GM20431 (cell line): ENCODE data around the gene TFDP2.
"Not testable (repeated sequence)": the region's sequence is repeated elsewhere in the genome, so short reads cannot be mapped to it uniquely, and the experiment has no call there.

Source experiments
- in situ Hi-C: fragments of 300-500 bp; cut with MseI, MboI; formaldehyde crosslinking; loops from one replicate; pipeline ENCODE4 v1.15.0; 2020; ENCODE audit warnings: low sequenced_read_pairs; ENCODE audit not compliant: unreplicated experiment

The TFDP2 gene

GRCh38 chr3:142028243-142028777 is 121.0 kb downstream of the TFDP2 start:
- in situ Hi-C loops: no loop called here

GRCh38 chr3:142027735-142028134 is 121.6 kb downstream of the TFDP2 start:
- in situ Hi-C loops: no loop called here

DNA sequence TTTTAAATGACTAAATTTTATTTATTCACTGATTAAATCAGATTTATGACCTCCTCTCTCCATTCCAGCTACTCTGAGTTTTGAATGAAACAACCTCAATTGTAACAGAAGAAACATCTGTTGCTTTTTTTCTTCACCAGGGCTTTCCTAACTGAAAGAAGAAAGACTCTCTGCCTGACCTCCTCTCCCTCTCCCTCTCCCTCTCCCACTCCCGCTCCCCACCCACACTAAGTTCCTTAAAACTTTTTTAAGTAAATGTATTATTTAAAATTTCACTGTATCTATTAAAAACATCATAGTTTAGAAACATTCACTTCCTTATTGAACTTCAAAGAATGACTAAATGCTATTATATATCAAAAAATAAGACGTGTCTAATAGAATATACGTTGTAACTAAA is 122.0 kb downstream of the TFDP2 start:
- in situ Hi-C loops: no loop called here

- in situ Hi-C loops: no loop called here
These were observed 123.0 kb downstream of the TFDP2 start for GRCh38 chr3:142026333-142026732.

DNA sequence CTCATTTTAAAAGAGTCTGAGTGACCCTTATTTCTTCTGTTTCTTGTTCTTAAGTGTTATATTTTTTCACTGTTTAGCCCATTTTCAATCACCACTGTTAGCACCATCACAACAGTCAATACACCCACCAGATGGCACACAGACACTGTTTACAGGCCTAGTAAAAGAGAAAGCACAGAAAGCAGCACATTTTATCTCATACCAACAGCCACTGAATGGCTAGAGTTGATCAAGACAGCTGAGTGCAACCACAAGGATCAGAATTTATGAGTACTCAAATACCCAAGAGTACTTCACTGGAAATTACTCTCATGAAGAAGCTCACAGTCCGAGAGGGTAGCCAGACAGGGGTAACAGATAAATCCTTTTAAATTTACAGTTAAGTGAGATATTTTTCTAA is 127.0 kb downstream of the TFDP2 start:
- in situ Hi-C loops: no loop called here

GRCh38 chr3:142021127-142021526 is 128.2 kb downstream of the TFDP2 start:
- in situ Hi-C loops: no loop called here

GRCh38 chr3:142019794-142020320 is 129.5 kb downstream of the TFDP2 start:
- in situ Hi-C loops: no loop called here

- in situ Hi-C loops: no loop called here
These were observed 135.4 kb downstream of the TFDP2 start for GRCh38 chr3:142013993-142014392.

DNA sequence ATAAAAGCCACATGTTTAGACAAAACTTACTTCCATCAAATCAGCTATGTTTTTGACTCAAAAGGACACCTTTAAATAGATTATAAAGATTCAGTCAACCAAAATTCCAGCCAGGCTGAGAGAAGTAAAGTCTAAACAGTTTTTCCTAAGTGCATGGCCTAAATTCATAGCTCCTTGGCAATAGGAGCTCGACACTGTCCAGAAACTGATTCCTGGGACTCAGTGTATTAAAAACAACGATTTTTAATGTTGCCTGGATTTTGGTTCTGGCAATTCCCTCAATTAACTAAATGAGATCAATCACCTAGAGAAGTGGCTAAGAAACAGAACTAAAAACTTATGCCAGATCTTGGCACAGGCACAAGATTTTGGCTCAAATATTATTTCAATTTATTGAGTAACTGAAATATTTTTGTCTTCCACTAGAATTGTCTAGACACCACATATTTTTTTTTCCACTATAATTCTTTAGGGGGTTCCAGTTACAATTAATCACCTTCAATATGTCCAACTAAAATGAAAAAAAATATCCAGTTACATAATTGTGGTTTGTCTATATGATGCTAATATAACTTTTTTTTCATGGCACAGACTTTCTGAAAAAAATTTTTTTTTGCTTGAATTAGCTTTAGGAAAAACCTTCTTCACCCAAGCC is 135.9 kb downstream of the TFDP2 start:
- in situ Hi-C loops: no loop called here

GRCh38 chr3:142009029-142009428 is 140.3 kb downstream of the TFDP2 start:
- in situ Hi-C loops: no loop called here

GRCh38 chr3:142007710-142008399 is 141.5 kb downstream of the TFDP2 start:
- in situ Hi-C loops: no loop called here

DNA sequence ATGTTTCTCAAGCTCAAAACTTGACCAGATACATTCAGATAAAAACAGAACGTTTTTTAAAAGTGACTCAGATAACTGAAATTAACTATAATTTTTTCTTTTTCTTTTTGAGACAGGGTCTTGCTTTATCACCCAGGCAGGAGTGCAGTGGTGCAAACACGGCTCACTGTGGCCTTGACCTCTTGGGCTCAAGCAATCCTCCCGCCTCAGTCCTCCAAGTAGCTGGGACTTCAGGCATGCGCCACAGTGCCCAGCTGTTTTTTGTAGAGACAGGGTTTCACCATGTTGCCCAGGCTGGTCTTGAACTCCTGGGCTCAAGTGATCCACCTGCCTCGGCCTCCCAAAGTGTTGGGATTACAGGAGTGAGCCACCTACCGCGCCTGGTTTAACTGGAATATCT is 144.4 kb downstream of the TFDP2 start:
- in situ Hi-C loops: not testable (repeated sequence)

- in situ Hi-C loops: no loop called here
These were observed 145.3 kb downstream of the TFDP2 start for GRCh38 chr3:142004025-142004424.

- in situ Hi-C loops: no loop called here
These were observed 146.1 kb downstream of the TFDP2 start for GRCh38 chr3:142003291-142003690.

- in situ Hi-C loops: no loop called here
These were observed 148.9 kb downstream of the TFDP2 start for GRCh38 chr3:142000325-142000870.

- in situ Hi-C loops: no loop called here
These were observed 150.6 kb downstream of the TFDP2 start for GRCh38 chr3:141998669-141999290.

DNA sequence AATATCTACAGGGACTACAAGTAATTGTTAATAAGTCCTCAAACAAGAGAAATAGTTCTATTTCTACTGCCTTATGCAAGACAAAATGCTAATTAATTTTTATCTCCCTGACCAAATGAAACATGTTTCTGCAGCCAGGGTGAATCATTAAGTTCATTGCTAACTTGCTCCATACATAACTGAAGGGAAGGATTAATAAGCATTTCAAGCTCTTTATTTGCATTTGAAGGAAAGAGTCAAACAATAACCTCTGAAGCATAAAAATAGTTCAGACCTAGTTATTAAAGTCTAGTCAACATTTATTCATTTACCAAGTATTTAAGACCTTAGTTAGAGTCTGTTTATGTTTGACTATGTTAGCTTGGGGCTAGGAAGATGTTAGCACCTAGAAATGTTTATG is 152.9 kb downstream of the TFDP2 start:
- in situ Hi-C loops: no loop called here

GRCh38 chr3:141994856-141995255 is 154.5 kb downstream of the TFDP2 start:
- in situ Hi-C loops: no loop called here

- in situ Hi-C loops: no loop called here
These were observed 156.8 kb downstream of the TFDP2 start for GRCh38 chr3:141992512-141992911.

DNA sequence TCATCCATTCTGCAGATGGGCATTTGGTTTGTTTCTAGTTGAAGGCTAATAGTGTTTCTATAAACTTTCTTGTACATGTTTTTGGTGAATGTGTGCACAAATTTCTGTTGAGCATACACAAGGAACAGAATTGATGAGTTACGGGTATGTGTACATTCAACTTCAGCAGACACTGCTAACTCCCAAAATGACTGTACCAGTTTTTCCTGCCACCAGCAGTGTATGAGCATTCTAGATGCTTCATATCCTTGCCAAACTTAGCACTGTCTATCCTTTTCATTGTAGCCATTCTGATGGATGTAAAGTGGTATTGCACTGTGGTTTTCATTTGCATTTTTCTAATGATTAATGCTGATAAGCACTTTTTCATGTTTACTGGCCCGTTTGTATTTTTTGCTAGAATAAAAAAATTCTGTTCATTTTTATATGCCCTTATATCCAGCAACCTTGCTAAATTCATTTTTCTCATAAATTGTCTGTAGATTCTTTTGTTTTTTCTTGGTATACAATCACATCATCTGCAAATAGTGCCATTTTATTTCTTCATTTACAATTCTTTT is 162.7 kb downstream of the TFDP2 start:
- in situ Hi-C loops: no loop called here
